ENCODE measurements around the gene ARHGEF33. TPM values are rescaled to one million over a fixed set of nuclear protein-coding genes. Genes with fewer than 3 reads are reported as not detected.

ARHGEF33 gene
- total RNA-seq, result under 1 TPM; 0.37 to 0.67 TPM
- long read RNA-seq, partial matches to known transcripts, result 0 of 1 reads
- long read RNA-seq, other reads (novel, unspliced or antisense), result 1 of 1 reads

GRCh38 chr2:38889575-38889974 lies at the start of gene ARHGEF33:
Gene ARHGEF33 (plus strand): TSS chr2:38889875. CDS start chr2:38919448, 29,573 bp downstream.
- ATAC-seq (no peak), DNase-seq (no peak)
- intact Hi-C loops (cut with DNase I, micrococcal nuclease), result no loop called here

GRCh38 chr2:38850045-38850444 lies 39.6 kb upstream of the ARHGEF33 start:
- intact Hi-C loops (cut with DNase I, micrococcal nuclease), result no loop called here
- no peak for ATAC-seq
- DNase-seq, result no peak

- DNase-seq, result no peak
These were observed 33.5 kb upstream of the ARHGEF33 start for GRCh38 chr2:38856165-38856564.

GRCh38 chr2:38862476-38862875 lies 27.2 kb upstream of the ARHGEF33 start:
- intact Hi-C loops (cut with DNase I, micrococcal nuclease), result no loop called here
- ATAC-seq, result no peak
- no peak for DNase-seq

More at GRCh38 chr2:38856165-38856564, 33.5 kb upstream of the ARHGEF33 start:
- ATAC-seq, result no peak
- intact Hi-C loops (cut with DNase I, micrococcal nuclease), result no loop called here

GRCh38 chr2:38863061-38863695 lies 26.5 kb upstream of the ARHGEF33 start:
- intact Hi-C loops (cut with DNase I, micrococcal nuclease), result no loop called here
- no peak for ATAC-seq
- DNase-seq, result no peak

GRCh38 chr2:38866773-38867443 lies 22.8 kb upstream of the ARHGEF33 start:
- ATAC-seq (no peak), DNase-seq (no peak)
- intact Hi-C loops (cut with DNase I, micrococcal nuclease), result no loop called here

GRCh38 chr2:38871432-38871831 lies 18.2 kb upstream of the ARHGEF33 start:
- intact Hi-C loops (cut with DNase I, micrococcal nuclease), result no loop called here
- ATAC-seq (no peak), DNase-seq (no peak)

- intact Hi-C loops (cut with DNase I, micrococcal nuclease), result no loop called here
- DNase-seq, result no peak
- no peak for ATAC-seq
These were observed 15.9 kb upstream of the ARHGEF33 start for GRCh38 chr2:38873763-38874162.

GRCh38 chr2:38875227-38875575 lies 14.5 kb upstream of the ARHGEF33 start:
- ATAC-seq, result peak; percentile 8
- intact Hi-C loops (cut with DNase I, micrococcal nuclease), result no loop called here
- no peak for DNase-seq

GRCh38 chr2:38875576-38876367 lies 13.9 kb upstream of the ARHGEF33 start, which contains the start of the genes DHX57 and MORN2:
Gene DHX57 (minus strand): TSS chr2:38875934. CDS start chr2:38868405, 7,529 bp downstream.
Gene MORN2 (plus strand): TSS chr2:38875976.
- peak; percentile 90 to 92 for DNase-seq
- peak; percentile 98 for ATAC-seq
- intact Hi-C loops (cut with DNase I, micrococcal nuclease), result no loop called here

GRCh38 chr2:38876407-38876806 lies 13.3 kb upstream of the ARHGEF33 start:
- no peak for DNase-seq
- intact Hi-C loops (cut with DNase I, micrococcal nuclease), result no loop called here
- ATAC-seq, result no peak

GRCh38 chr2:38886063-38886462 lies 3.6 kb upstream of the ARHGEF33 start:
- no peak for ATAC-seq
- intact Hi-C loops (cut with DNase I, micrococcal nuclease), result no loop called here
- DNase-seq, result no peak

GRCh38 chr2:38887347-38887746 lies 2.3 kb upstream of the ARHGEF33 start:
- no peak for ATAC-seq
- DNase-seq, result no peak
- intact Hi-C loops (cut with DNase I, micrococcal nuclease), result no loop called here

GRCh38 chr2:38887902-38888554 lies 1.6 kb upstream of the ARHGEF33 start:
- intact Hi-C loops (cut with DNase I, micrococcal nuclease), result no loop called here
- DNase-seq (no peak), ATAC-seq (no peak)

GRCh38 chr2:38889045-38889444 lies 630 bp upstream of the ARHGEF33 start:
- no peak for DNase-seq
- intact Hi-C loops (cut with DNase I, micrococcal nuclease), result no loop called here
- ATAC-seq, result no peak

- DNase-seq (no peak), ATAC-seq (no peak)
- intact Hi-C loops (cut with DNase I, micrococcal nuclease), result no loop called here
These were observed 3.1 kb downstream of the ARHGEF33 start for GRCh38 chr2:38892819-38893218.

GRCh38 chr2:38898256-38898655 lies 8.6 kb downstream of the ARHGEF33 start:
- no peak for ATAC-seq
- intact Hi-C loops (cut with DNase I, micrococcal nuclease), result no loop called here
- no peak for DNase-seq

GRCh38 chr2:38900726-38901125 lies 11.1 kb downstream of the ARHGEF33 start:
- intact Hi-C loops (cut with DNase I, micrococcal nuclease), result no loop called here
- ATAC-seq (no peak), DNase-seq (no peak)

- ATAC-seq, result no peak
- no peak for DNase-seq
- intact Hi-C loops (cut with DNase I, micrococcal nuclease), result no loop called here
These were observed 15.6 kb downstream of the ARHGEF33 start for GRCh38 chr2:38905251-38905650.

All from left colon (tissue), 2 donors.